ENCODE measurements around the gene GDF2.

- TF ChIP-seq CTCF (IDR thresholded peaks at IDR 0.05; ENCODE audit: poor library complexity): no peak
- no peak for TF ChIP-seq EZH2 (IDR thresholded peaks at IDR 0.05; ENCODE audit: borderline replicate concordance)
- no peak for TF ChIP-seq EZH2phosphoT487 (IDR thresholded peaks at IDR 0.05; ENCODE audit: low read depth, severe bottlenecking, unreplicated experiment)
These were observed 35.5 kb upstream of the GDF2 start for GRCh38 chr10:47286591-47287315.
